ENCODE results near the gene MTF2. TPM values are rescaled to one million over a fixed set of nuclear protein-coding genes. Genes with fewer than 3 reads are reported as not detected.
"Not testable (repeated sequence)": the region's sequence is repeated elsewhere in the genome, so short reads cannot be mapped to it uniquely, and the experiment has no call there.

Gene MTF2
- total and polyA plus RNA-seq, 7 experiments from 2014 or later, result 35.3 to 77.9 (median 50.4) TPM

- POLR2A ChIA-PET; H3K4me3 ChIP-seq (ENCODE audit: low read length); H3K27me3 Mint-ChIP-seq; DNase-seq; H3K27ac ChIP-seq (ENCODE audit: low read depth, low read length); H3K27me3 ChIP-seq (ENCODE audit: control insufficient read depth in 2 of 2, insufficient read depth in 2 of 2, low read length in 2 of 2); H3K36me3 ChIP-seq (ENCODE audit: control insufficient read depth in 2 of 3, insufficient read depth in 3 of 3, low read length in 3 of 3); H3K27ac Mint-ChIP-seq; H3K9me3 Mint-ChIP-seq; H3K9me3 ChIP-seq (ENCODE audit: control insufficient read depth in 2 of 3, low read length in 3 of 3); ATAC-seq; CTCF ChIA-PET: not testable (repeated sequence)
- peak overlapping the region in 7 of 10 donors; percentile 6 to 61 (median 21) for H3K4me3 Mint-ChIP-seq
- peaks cover 0 to 33% (median 10%) of the 10 kb centered on the region in 5 donors for H3K36me3 Mint-ChIP-seq
- H3K4me1 Mint-ChIP-seq, result peaks cover 49 to 80% (median 68%) of the 10 kb centered on the region in 7 donors
- H3K4me1 ChIP-seq (ENCODE audit: control insufficient read depth in 2 of 2, insufficient read depth in 2 of 2, low read length in 2 of 2), result peaks cover 28 to 54% of the 10 kb centered on the region in 2 donors
- intact Hi-C loops (cut with micrococcal nuclease), result loop anchor here (5.0 kb wide), 2 partner anchors 32 to 687 kb away; partner anchors contain the start of gene GFI1 (in 1 of the 2)
Observed at GRCh38 chr1:93174638-93175037, 95.6 kb downstream of the MTF2 start.

GRCh38 chr1:93177991-93178390 lies 98.9 kb downstream of the MTF2 start:
- DNase-seq (no peak), ATAC-seq (no peak)
- no peaks in the 10 kb centered on the region for H3K27me3 Mint-ChIP-seq
- H3K36me3 Mint-ChIP-seq, result peaks cover 0 to 23% (median 6%) of the 10 kb centered on the region in 5 donors
- Histone ChIP-seq H3K27ac (ENCODE audit: low read depth, low read length) (peak overlapping the region; percentile 91), H3K9me3 (ENCODE audit: control insufficient read depth in 2 of 3, low read length in 3 of 3) (no peaks in the 10 kb centered on the region), H3K4me1 (ENCODE audit: control insufficient read depth in 2 of 2, insufficient read depth in 2 of 2, low read length in 2 of 2) (peaks cover 27 to 39% of the 10 kb centered on the region in 2 donors), H3K27me3 (ENCODE audit: control insufficient read depth in 2 of 2, insufficient read depth in 2 of 2, low read length in 2 of 2) (no peaks in the 10 kb centered on the region), H3K36me3 (ENCODE audit: control insufficient read depth in 2 of 3, insufficient read depth in 3 of 3, low read length in 3 of 3) (peaks cover 0 to 13% (median 3%) of the 10 kb centered on the region in 3 experiments), H3K4me3 (ENCODE audit: low read length) (peak overlapping the region; percentile 95)
- H3K4me1 Mint-ChIP-seq, result peaks cover 30 to 72% (median 59%) of the 10 kb centered on the region in 7 donors
- CTCF ChIA-PET, result interaction anchor here (0.7 kb wide), 1 partner anchor 116 kb away, joined by 3 read pairs; no protein-coding TSS in a partner anchor
- H3K9me3 Mint-ChIP-seq, result peaks cover 0 to 2% (median 0%) of the 10 kb centered on the region in 11 donors
- intact Hi-C loops (cut with micrococcal nuclease), result loop anchor here (2.0 to 5.0 kb wide), 3 partner anchors 23 to 691 kb away; partner anchors contain the start of gene GFI1 (in 1 of the 2)
- POLR2A ChIA-PET, result interaction anchor here (1.0 to 1.4 kb wide), 2 partner anchors 13 to 98 kb away, joined by 4 read pairs; no protein-coding TSS in a partner anchor
- peak overlapping the region in 3 of 9 donors; percentile 39 to 94 (median 48) for H3K27ac Mint-ChIP-seq
- peak overlapping the region; percentile 91 to 98 (median 94) for H3K4me3 Mint-ChIP-seq

GRCh38 chr1:93178418-93178817 lies 99.3 kb downstream of the MTF2 start:
- Mint-ChIP-seq H3K27me3 (no peaks in the 10 kb centered on the region), H3K4me3 (peak overlapping the region; percentile 91 to 98 (median 94)), H3K27ac (peak overlapping the region in 6 of 9 donors; percentile 8 to 97 (median 94)), H3K36me3 (peaks cover 0 to 23% (median 6%) of the 10 kb centered on the region in 5 donors), H3K9me3 (peaks cover 0 to 2% (median 0%) of the 10 kb centered on the region in 11 donors), H3K4me1 (peaks cover 26 to 68% (median 56%) of the 10 kb centered on the region in 7 donors)
- DNase-seq (no peak), ATAC-seq (no peak)
- H3K27me3 ChIP-seq (ENCODE audit: control insufficient read depth in 2 of 2, insufficient read depth in 2 of 2, low read length in 2 of 2), result no peaks in the 10 kb centered on the region
- H3K27ac ChIP-seq (ENCODE audit: low read depth, low read length), result peak overlapping the region; percentile 91
- intact Hi-C loops (cut with micrococcal nuclease), result loop anchor here (2.0 to 5.0 kb wide), 3 partner anchors 24 to 691 kb away; partner anchors contain the start of gene GFI1 (in 1 of the 2)
- ChIA-PET POLR2A (interaction anchor here (1.4 kb wide), 1 partner anchor 98 kb away, joined by 4 read pairs; no protein-coding TSS in a partner anchor), CTCF (interaction anchor here (0.7 kb wide), 1 partner anchor 115 kb away, joined by 3 read pairs; no protein-coding TSS in a partner anchor)
- peaks cover 0 to 13% (median 3%) of the 10 kb centered on the region in 3 experiments for H3K36me3 ChIP-seq (ENCODE audit: control insufficient read depth in 2 of 3, insufficient read depth in 3 of 3, low read length in 3 of 3)
- H3K4me1 ChIP-seq (ENCODE audit: control insufficient read depth in 2 of 2, insufficient read depth in 2 of 2, low read length in 2 of 2), result peaks cover 24 to 35% of the 10 kb centered on the region in 2 donors
- H3K4me3 ChIP-seq (ENCODE audit: low read length), result peak overlapping the region; percentile 95
- no peaks in the 10 kb centered on the region for H3K9me3 ChIP-seq (ENCODE audit: control insufficient read depth in 2 of 3, low read length in 3 of 3)

- Histone ChIP-seq H3K27ac (ENCODE audit: low read depth, low read length) (peak within 1 kb of the TSS; percentile 91), H3K36me3 (ENCODE audit: control insufficient read depth in 2 of 3, insufficient read depth in 3 of 3, low read length in 3 of 3) (peaks cover 0 to 7% (median 3%) of the 10 kb centered on the region in 3 experiments), H3K27me3 (ENCODE audit: control insufficient read depth in 2 of 2, insufficient read depth in 2 of 2, low read length in 2 of 2) (no peaks in the 10 kb centered on the region), H3K4me3 (ENCODE audit: low read length) (peak within 1 kb of the TSS; percentile 95), H3K9me3 (ENCODE audit: control insufficient read depth in 2 of 3, low read length in 3 of 3) (no peaks in the 10 kb centered on the region), H3K4me1 (ENCODE audit: control insufficient read depth in 2 of 2, insufficient read depth in 2 of 2, low read length in 2 of 2) (peaks cover 24 to 30% of the 10 kb centered on the region in 2 donors)
- H3K36me3 Mint-ChIP-seq, result peaks cover 0 to 21% (median 0%) of the 10 kb centered on the region in 5 donors
- ATAC-seq (peak; percentile 89), DNase-seq (peak; percentile 94 to 97 (median 96))
- peaks cover 30 to 59% (median 47%) of the 10 kb centered on the region in 7 donors for H3K4me1 Mint-ChIP-seq
- intact Hi-C loops (cut with micrococcal nuclease), result loop anchor here (1.0 to 10.0 kb wide), 25 partner anchors 9 to 1892 kb away; partner anchors contain the start of genes ABCD3 (in 2 of the 2), GCLM (in 2 of the 2), MTF2 (in 2 of the 2) and ALG14 (in 1 of the 2)
- ChIA-PET POLR2A (interaction anchor here (1.4 kb wide), 1 partner anchor 100 kb away, joined by 3 read pairs; the partner anchor contains the start of gene MTF2), CTCF (no interaction called here)
- no peaks in the 10 kb centered on the region for H3K27me3 Mint-ChIP-seq
- no peaks in the 10 kb centered on the region for H3K9me3 Mint-ChIP-seq
- peak within 1 kb of the TSS; percentile 86 to 99 (median 97) for H3K27ac Mint-ChIP-seq
- peak within 1 kb of the TSS; percentile 91 to 98 (median 94) for H3K4me3 Mint-ChIP-seq
Observed at GRCh38 chr1:93179886-93180722, 101.0 kb downstream of the MTF2 start, which contains the start of gene TMED5. TSS of gene TMED5 (minus strand) at chr1:93180413. CDS start at chr1:93180242, 171 bp downstream.

GRCh38 chr1:93180723-93181613 lies 101.9 kb downstream of the MTF2 start, which contains the start of gene CCDC18:
TSS of gene CCDC18 (plus strand) at chr1:93180724. CDS start at chr1:93183362, 2,638 bp downstream.
- H3K36me3 ChIP-seq (ENCODE audit: control insufficient read depth in 2 of 3, insufficient read depth in 3 of 3, low read length in 3 of 3), result peaks cover 0 to 7% (median 2%) of the 10 kb centered on the region in 3 experiments
- peak; percentile 47 for ATAC-seq
- intact Hi-C loops (cut with micrococcal nuclease), result loop anchor here (1.0 to 10.0 kb wide), 22 partner anchors 20 to 1891 kb away; partner anchors contain the start of genes ABCD3 (in 2 of the 2), GCLM (in 2 of the 2), MTF2 (in 2 of the 2) and ALG14 (in 1 of the 2)
- Mint-ChIP-seq H3K27ac (peak within 1 kb of the TSS; percentile 86 to 99 (median 97)), H3K36me3 (peaks cover 0 to 21% (median 0%) of the 10 kb centered on the region in 5 donors), H3K4me1 (peaks cover 28 to 59% (median 42%) of the 10 kb centered on the region in 7 donors), H3K4me3 (peak within 1 kb of the TSS; percentile 91 to 98 (median 94)), H3K27me3 (no peaks in the 10 kb centered on the region), H3K9me3 (no peaks in the 10 kb centered on the region)
- ChIA-PET CTCF (interaction anchor here (0.7 kb wide), 1 partner anchor 102 kb away, joined by 3 read pairs; the partner anchor contains the start of gene MTF2), POLR2A (interaction anchor here (1.1 kb wide), 1 partner anchor 165 kb away, joined by 4 read pairs; the partner anchor contains the start of gene DR1)
- peak within 1 kb of the TSS; percentile 95 for H3K4me3 ChIP-seq (ENCODE audit: low read length)
- DNase-seq, result peak in 1 of 9 donors; percentile 63
- no peaks in the 10 kb centered on the region for H3K9me3 ChIP-seq (ENCODE audit: control insufficient read depth in 2 of 3, low read length in 3 of 3)
- peaks cover 21 to 26% of the 10 kb centered on the region in 2 donors for H3K4me1 ChIP-seq (ENCODE audit: control insufficient read depth in 2 of 2, insufficient read depth in 2 of 2, low read length in 2 of 2)
- H3K27ac ChIP-seq (ENCODE audit: low read depth, low read length), result peak within 1 kb of the TSS; percentile 91
- no peaks in the 10 kb centered on the region for H3K27me3 ChIP-seq (ENCODE audit: control insufficient read depth in 2 of 2, insufficient read depth in 2 of 2, low read length in 2 of 2)
